Ectodermal cell (in vitro differentiated cells): Measurements from ENCODE around the gene ARL2BP.

ENCODE experiments used
- H3K27ac ChIP-seq: 2 replicates; pipeline ENCODE4 v1.7.0; 2013; ENCODE audit warnings: mild to moderate bottlenecking, low read depth, low read length; ENCODE audit not compliant: insufficient read depth, poor library complexity, severe bottlenecking
- H3K27me3 ChIP-seq: 2 replicates; pipeline ENCODE4 v1.7.0; 2013; ENCODE audit warnings: mild to moderate bottlenecking, low read length; ENCODE audit not compliant: insufficient read depth, control insufficient read depth, poor library complexity, severe bottlenecking
- H3K36me3 ChIP-seq: one replicate; pipeline ENCODE4 v1.7.0; 2013; ENCODE audit warnings: low read length; ENCODE audit not compliant: control insufficient read depth, insufficient read depth
- H3K4me1 ChIP-seq: one replicate; pipeline ENCODE4 v1.7.0; 2013; ENCODE audit warnings: low read length; ENCODE audit not compliant: control insufficient read depth, insufficient read depth
- H3K4me3 ChIP-seq: 2 replicates; pipeline ENCODE4 v1.7.0; 2013; ENCODE audit warnings: low read depth, low read length, control low read depth; ENCODE audit not compliant: insufficient read depth
- H3K9me3 ChIP-seq: 2 replicates; pipeline ENCODE4 v1.7.0; 2013; ENCODE audit warnings: mild to moderate bottlenecking, low read length, moderate library complexity; ENCODE audit not compliant: control insufficient read depth
- WGBS, 2 experiments: methylation state at CpG; one replicate each; pipeline ENCODE4 v1.1.7; 2013; ENCODE audit warnings: missing lambda C conversion rate in 2 of 2; 5-methylcytosine and 5-hydroxymethylcytosine counted together

ARL2BP gene

DNA sequence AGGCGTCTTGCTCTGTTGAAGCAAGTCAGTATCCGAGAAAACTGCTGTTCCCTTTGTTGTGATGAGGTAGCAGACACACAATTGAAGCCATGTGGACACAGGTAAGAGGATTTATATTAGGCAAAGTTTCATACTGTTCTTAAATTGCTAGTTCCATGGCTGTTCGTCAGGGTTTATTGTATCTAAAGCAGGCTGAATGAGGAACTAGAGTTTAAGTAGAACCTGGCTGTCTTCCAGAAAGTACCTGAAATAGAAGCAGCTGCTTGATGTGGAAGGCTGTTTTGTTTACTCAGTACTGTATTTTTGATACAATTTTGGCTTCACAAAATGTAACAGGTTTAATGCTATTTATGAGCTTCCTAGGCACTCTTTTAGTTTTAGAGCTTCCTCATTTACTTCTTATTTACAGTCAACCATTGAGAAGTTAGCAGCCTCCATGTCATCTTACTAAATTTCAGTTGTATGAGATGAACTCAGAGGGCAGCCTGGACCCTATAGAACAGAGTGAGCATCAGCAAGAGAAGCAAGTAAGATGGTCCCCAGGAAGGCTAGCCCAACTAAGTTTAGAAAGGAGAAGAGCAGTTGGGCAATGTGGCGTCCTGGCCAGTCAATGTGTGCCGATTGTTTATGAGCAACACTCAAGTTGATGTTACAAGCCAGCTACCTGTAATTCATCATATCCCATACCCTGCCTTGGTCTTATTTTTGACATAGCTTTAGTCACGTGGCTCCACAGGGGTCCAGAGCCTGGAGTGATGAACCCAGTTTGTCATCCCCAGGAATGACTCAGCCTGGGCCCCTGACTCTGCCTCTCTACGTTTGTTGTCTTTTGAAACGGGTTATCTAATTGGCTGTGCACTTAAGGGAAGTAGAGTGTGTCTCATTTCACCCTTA is 9.7 kb upstream of the ARL2BP start:
- no peaks in the 10 kb centered on the region for H3K9me3 ChIP-seq
- peaks cover 36% of the 10 kb centered on the region for H3K36me3 ChIP-seq
- no peak overlapping the region for H3K4me3 ChIP-seq
- no peaks in the 10 kb centered on the region for H3K4me1 ChIP-seq
- WGBS, 2 experiments, result 92 to 93% methylated on average over 8 of the region's 8 CpGs
- no peak overlapping the region for H3K27ac ChIP-seq
- no peaks in the 10 kb centered on the region for H3K27me3 ChIP-seq

DNA sequence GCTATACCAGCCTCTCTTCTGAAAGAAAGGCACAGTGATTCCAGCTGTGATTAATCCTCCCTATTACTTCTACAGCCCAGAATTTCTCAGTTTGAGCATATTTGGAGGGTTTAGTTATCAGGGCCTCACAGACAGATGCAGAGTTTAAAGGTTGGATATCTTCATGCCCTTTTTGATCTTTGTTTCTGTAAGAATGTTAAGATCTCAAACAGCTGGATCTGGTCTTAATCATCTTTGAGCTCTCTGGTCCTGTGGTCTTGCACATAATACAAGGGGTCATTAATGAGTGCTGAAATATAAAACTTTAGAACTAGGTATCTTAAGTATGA is 9.1 kb upstream of the ARL2BP start:
- no peak overlapping the region for H3K4me3 ChIP-seq
- no peaks in the 10 kb centered on the region for H3K4me1 ChIP-seq
- H3K9me3 ChIP-seq, result no peaks in the 10 kb centered on the region
- no peaks in the 10 kb centered on the region for H3K27me3 ChIP-seq
- no peak overlapping the region for H3K27ac ChIP-seq
- peaks cover 32% of the 10 kb centered on the region for H3K36me3 ChIP-seq

DNA sequence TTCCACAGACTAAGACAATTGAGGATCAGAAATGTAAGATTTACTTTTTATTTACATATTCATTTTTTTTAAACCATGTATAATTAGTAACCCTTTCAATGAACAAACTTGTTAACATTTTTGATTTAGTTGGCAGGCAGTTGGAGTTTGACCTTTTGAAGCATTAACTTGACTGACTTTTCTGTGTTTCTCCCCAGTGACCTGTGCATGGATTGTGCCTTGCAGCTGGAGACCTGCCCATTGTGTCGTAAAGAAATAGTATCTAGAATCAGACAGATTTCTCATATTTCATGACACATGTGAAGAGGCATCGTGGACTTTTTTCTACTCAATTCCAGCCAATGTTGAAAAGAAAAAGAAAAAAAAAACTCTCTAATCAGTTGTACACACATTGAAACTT is 6.4 kb upstream of the ARL2BP start:
- H3K27me3 ChIP-seq, result no peaks in the 10 kb centered on the region
- 89 to 97% methylated on average over 2 of the region's 2 CpGs for WGBS, 2 experiments
- H3K4me3 ChIP-seq, result no peak overlapping the region
- peaks cover 11% of the 10 kb centered on the region for H3K36me3 ChIP-seq
- no peak overlapping the region for H3K27ac ChIP-seq
- H3K4me1 ChIP-seq, result no peaks in the 10 kb centered on the region
- H3K9me3 ChIP-seq, result no peaks in the 10 kb centered on the region

DNA sequence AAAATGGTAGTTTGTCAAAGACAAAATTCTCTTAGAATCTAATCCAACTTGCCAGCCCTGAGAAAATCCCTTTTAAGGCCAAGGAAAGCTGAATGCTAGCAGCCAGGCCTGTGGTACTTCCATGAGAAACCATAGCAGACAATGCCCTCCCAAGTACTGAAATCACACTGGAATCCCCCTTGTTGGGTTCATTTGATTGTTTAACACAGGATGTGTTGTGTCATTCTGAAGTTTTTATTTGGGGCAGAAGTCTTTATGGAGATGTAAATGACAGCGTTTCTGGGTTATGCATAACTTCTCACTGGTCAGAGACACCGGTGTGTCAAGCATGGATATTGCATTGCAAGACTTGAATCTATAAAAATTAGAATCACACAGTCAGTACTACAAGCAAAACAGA is 6.0 kb upstream of the ARL2BP start:
- peaks cover 10% of the 10 kb centered on the region for H3K36me3 ChIP-seq
- no peak overlapping the region for H3K27ac ChIP-seq
- H3K27me3 ChIP-seq, result no peaks in the 10 kb centered on the region
- 93 to 100% methylated on average over 2 of the region's 2 CpGs for WGBS, 2 experiments
- H3K4me1 ChIP-seq, result no peaks in the 10 kb centered on the region
- H3K9me3 ChIP-seq, result no peaks in the 10 kb centered on the region
- no peak overlapping the region for H3K4me3 ChIP-seq

DNA sequence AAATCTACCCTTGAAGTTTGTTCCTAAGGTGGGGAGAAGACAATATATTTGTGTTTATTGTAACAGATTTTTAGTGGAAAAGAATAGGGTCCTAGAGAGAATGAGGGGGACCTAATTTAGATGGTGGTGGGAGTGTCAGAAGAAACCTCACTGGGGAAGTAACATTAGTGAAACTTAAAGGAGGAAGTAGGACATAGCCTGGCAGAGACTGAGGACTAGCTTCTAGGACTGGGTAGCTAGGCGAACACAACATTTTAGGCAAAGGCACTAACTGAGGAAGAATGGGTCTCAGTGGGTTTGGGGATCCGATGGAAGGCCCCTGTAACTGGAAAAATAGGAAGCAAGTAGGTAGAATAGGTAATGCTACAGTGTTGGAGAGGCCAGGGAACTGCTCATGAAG is 4.2 kb upstream of the ARL2BP start:
- no peaks in the 10 kb centered on the region for H3K27me3 ChIP-seq
- H3K4me3 ChIP-seq, result no peak overlapping the region
- no peak overlapping the region for H3K27ac ChIP-seq
- 88 to 96% methylated on average over 2 of the region's 2 CpGs for WGBS, 2 experiments
- H3K36me3 ChIP-seq, result no peaks in the 10 kb centered on the region
- H3K9me3 ChIP-seq, result no peaks in the 10 kb centered on the region
- H3K4me1 ChIP-seq, result no peaks in the 10 kb centered on the region

DNA sequence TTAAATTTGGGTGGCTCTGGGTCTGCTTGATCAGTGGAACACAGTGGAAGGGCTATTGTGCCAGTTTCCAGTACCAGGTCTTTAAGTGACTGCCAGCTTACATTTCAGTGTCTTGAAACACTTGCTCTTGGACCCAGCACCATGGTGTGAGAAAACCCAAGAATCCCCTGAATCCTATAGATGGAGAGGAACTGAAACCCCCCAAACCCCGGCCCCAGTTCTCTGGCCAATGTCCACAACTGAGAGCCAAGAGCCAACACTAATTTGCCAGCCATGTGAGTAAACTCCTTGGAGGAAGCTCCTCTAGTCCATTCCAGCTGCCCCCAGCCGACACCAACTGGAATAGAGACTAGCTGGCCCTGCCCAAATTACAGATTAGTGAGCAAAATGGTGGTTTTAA is 2.4 kb upstream of the ARL2BP start:
- no peak overlapping the region for H3K4me3 ChIP-seq
- H3K36me3 ChIP-seq, result no peaks in the 10 kb centered on the region
- H3K27me3 ChIP-seq, result no peaks in the 10 kb centered on the region
- WGBS, 2 experiments, result 97% methylated on average over 2 of the region's 2 CpGs
- no peaks in the 10 kb centered on the region for H3K9me3 ChIP-seq
- H3K4me1 ChIP-seq, result no peaks in the 10 kb centered on the region
- H3K27ac ChIP-seq, result no peak overlapping the region

DNA sequence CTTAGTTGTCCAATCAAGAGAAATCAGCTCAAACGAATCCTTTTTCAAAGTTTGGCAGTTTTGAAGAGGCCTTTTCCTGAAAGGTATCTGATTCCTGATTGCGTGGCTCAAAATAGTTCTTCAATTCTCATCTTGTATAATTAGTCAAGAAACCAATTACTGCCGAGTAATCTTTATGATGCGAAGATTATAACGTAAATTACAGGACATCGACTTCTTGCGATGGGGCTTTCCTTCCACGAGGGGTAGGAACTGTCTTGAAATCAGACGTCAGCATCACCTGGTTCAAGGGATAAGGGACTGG is 644 bp upstream of the ARL2BP start:
- no peaks in the 10 kb centered on the region for H3K9me3 ChIP-seq
- no peaks in the 10 kb centered on the region for H3K27me3 ChIP-seq
- peak overlapping the region; percentile 45 for H3K27ac ChIP-seq
- peak overlapping the region; percentile 81 for H3K4me3 ChIP-seq
- H3K36me3 ChIP-seq, result no peaks in the 10 kb centered on the region
- H3K4me1 ChIP-seq, result no peaks in the 10 kb centered on the region
- WGBS, 2 experiments, result 27 to 33% methylated on average over 9 of the region's 9 CpGs

DNA sequence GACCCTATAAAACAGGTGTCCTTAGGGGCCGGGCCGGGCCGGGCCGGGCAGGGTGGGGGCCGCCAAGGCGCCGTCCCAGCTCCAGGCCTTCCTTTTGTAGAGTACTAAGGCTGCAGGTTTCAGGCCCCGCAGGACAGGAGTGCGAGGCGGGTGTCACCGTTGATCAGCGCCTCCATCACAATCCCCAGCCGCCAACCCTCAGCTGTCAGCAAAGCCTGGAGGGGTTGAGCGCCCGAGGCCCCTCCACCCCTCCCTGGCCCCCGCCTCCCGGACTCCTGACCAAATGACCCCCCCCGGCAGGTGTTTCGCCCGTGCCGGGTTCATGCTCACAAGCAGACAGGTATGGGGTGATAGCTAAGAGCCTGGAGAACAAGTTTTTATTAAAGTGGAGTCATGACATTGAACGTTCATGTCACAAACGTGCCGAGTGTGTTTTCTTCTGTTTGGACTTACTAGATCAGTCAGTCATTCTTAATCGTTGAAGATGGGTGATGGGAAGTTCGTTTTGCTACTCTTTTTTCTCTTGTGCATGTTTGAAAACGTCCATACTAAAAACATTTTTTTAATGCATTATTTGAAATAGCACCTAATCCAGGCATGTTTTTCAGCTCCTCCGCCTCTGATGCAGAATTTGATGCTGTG is 534 bp downstream of the ARL2BP start:
- 9 to 10% methylated on average over 26 to 27 of the region's 28 CpGs for WGBS, 2 experiments
- Histone ChIP-seq H3K4me3 (peak overlapping the region; percentile 81), H3K36me3 (peaks cover 2% of the 10 kb centered on the region), H3K27ac (no peak overlapping the region), H3K27me3 (no peaks in the 10 kb centered on the region), H3K4me1 (no peaks in the 10 kb centered on the region), H3K9me3 (no peaks in the 10 kb centered on the region)

DNA sequence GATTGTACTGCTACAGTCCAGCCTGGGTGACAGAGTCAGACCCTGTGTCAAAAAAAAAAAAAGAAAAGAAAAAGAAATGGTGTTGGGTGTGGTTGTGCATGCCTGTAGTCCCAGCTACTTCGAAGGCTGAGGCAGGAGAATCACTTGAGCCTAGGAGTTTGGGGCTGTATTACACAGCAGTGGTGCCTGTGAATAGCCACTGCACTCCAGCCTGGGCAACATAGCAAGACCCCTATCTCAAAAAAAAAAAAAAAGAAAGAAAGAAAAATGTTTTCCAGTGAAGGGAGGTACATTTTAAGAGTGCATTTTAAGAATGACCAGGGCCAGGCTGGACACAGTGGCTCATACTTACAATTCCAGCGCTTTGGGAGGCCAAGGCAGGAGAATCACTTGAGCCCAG is 6.3 kb downstream of the ARL2BP start:
- Histone ChIP-seq H3K4me1 (no peaks in the 10 kb centered on the region), H3K27me3 (no peaks in the 10 kb centered on the region), H3K9me3 (no peaks in the 10 kb centered on the region), H3K4me3 (no peak overlapping the region), H3K36me3 (peaks cover 18% of the 10 kb centered on the region), H3K27ac (no peak overlapping the region)
- 94 to 100% methylated on average over 2 of the region's 2 CpGs for WGBS, 2 experiments

DNA sequence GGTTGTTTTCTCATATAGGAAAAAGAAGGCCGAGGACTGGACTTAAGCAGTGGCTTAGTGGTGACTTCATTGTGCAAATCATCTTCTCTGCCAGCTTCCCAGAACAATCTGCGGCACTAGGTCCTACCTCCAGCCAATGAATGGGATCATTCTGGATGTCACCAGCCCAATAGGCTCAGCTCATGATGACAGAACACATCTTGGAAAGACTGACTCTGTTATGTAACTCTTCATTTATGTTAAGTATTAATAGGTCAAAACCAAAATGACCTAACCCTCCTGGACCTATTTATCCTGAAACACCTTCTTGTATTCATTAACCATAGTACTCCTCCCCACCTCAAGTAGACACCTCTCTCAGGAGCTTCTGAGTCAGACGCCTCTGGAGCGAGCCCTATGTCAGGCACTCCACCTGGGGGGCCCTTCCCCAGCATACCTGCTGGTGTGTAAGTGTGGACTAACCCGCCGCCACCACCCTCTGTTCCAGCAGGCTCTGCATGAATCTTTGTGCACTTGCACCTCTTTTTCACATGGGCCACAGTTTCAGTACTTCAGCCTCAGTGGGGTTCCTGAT is 7.2 kb downstream of the ARL2BP start:
- H3K9me3 ChIP-seq, result no peaks in the 10 kb centered on the region
- no peak overlapping the region for H3K4me3 ChIP-seq
- no peaks in the 10 kb centered on the region for H3K4me1 ChIP-seq
- H3K27me3 ChIP-seq, result no peaks in the 10 kb centered on the region
- 93 to 95% methylated on average over 6 of the region's 6 CpGs for WGBS, 2 experiments
- peaks cover 18% of the 10 kb centered on the region for H3K36me3 ChIP-seq
- no peak overlapping the region for H3K27ac ChIP-seq
